Liver (tissue), 3 donors: Measurements from ENCODE around the gene RHOT1.

Source experiments
- GABPA ChIP-seq, 2 donors: IDR thresholded peaks in 1 of 2; conservative IDR thresholded peaks in 1 of 2; 2 replicates each; pipeline ENCODE4 v1.6.1; 2016; ENCODE audit warnings: antibody characterized with exemption in 2 of 2, mild to moderate bottlenecking in 1 of 2, moderate library complexity in 1 of 2
- TAF1 ChIP-seq: conservative IDR thresholded peaks from 2 replicates; pipeline ENCODE4 v1.6.1; 2016; ENCODE audit warnings: antibody characterized with exemption, mild to moderate bottlenecking
- YY1 ChIP-seq: IDR thresholded peaks from 2 replicates; pipeline ENCODE4 v1.6.1; 2016; ENCODE audit warnings: antibody characterized with exemption, mild to moderate bottlenecking
- TF ChIP-seq, protein P1 (sequence below): fragments of 150-350 bp; IDR thresholded peaks from 2 replicates; pipeline ENCODE4 v1.5.1; 2017; ENCODE audit warnings: improper control_type of control experiment, low read depth, low read length; ENCODE audit not compliant: missing input control
- TF ChIP-seq, protein P2 (sequence below): IDR thresholded peaks from 2 replicates; pipeline ENCODE4 v1.6.1; 2016; ENCODE audit warnings: antibody characterized with exemption, mild to moderate bottlenecking
- TF ChIP-seq, protein P3 (sequence below): IDR thresholded peaks from 2 replicates; pipeline ENCODE4 v1.6.1; 2016; ENCODE audit warnings: antibody characterized with exemption
- TF ChIP-seq, protein P4 (sequence below): IDR thresholded peaks from 2 replicates; pipeline ENCODE4 v1.6.1; 2016; ENCODE audit warnings: antibody characterized with exemption
- TF ChIP-seq, protein P5 (sequence below): IDR thresholded peaks from 2 replicates; pipeline ENCODE4 v1.6.1; 2016; ENCODE audit warnings: antibody characterized with exemption
- donor health status: healthy.
- donor health status: healthy.

DNA sequence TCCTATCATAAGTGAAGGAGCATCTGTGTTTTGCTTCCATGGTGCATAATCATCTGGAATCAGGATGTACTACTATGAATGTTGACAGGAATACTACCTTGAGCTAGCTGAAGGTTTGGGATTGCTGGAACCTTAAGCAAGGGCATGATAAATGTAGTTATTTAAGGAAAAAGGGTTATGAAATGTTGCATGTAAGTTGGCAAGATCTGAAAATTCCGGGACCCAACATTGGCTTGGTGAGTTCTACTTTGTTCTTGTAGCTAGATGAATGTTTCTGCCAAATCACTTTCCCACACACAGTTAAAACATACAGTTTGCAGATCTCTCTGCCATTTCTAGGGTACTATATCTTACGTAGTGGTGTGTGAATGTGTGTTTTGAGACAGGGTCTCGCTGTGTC, 13.6 kb downstream of the RHOT1 start:
- TF ChIP-seq YY1: no peak
- TF ChIP-seq, protein P1, sequence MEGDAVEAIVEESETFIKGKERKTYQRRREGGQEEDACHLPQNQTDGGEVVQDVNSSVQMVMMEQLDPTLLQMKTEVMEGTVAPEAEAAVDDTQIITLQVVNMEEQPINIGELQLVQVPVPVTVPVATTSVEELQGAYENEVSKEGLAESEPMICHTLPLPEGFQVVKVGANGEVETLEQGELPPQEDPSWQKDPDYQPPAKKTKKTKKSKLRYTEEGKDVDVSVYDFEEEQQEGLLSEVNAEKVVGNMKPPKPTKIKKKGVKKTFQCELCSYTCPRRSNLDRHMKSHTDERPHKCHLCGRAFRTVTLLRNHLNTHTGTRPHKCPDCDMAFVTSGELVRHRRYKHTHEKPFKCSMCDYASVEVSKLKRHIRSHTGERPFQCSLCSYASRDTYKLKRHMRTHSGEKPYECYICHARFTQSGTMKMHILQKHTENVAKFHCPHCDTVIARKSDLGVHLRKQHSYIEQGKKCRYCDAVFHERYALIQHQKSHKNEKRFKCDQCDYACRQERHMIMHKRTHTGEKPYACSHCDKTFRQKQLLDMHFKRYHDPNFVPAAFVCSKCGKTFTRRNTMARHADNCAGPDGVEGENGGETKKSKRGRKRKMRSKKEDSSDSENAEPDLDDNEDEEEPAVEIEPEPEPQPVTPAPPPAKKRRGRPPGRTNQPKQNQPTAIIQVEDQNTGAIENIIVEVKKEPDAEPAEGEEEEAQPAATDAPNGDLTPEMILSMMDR: no peak
- no peak for TF ChIP-seq GABPA (IDR thresholded peaks at IDR 0.05 in 1 of 2, conservative IDR thresholded peaks at IDR 0.05 in 1 of 2)
- no peak for TF ChIP-seq TAF1
- TF ChIP-seq, protein P2, sequence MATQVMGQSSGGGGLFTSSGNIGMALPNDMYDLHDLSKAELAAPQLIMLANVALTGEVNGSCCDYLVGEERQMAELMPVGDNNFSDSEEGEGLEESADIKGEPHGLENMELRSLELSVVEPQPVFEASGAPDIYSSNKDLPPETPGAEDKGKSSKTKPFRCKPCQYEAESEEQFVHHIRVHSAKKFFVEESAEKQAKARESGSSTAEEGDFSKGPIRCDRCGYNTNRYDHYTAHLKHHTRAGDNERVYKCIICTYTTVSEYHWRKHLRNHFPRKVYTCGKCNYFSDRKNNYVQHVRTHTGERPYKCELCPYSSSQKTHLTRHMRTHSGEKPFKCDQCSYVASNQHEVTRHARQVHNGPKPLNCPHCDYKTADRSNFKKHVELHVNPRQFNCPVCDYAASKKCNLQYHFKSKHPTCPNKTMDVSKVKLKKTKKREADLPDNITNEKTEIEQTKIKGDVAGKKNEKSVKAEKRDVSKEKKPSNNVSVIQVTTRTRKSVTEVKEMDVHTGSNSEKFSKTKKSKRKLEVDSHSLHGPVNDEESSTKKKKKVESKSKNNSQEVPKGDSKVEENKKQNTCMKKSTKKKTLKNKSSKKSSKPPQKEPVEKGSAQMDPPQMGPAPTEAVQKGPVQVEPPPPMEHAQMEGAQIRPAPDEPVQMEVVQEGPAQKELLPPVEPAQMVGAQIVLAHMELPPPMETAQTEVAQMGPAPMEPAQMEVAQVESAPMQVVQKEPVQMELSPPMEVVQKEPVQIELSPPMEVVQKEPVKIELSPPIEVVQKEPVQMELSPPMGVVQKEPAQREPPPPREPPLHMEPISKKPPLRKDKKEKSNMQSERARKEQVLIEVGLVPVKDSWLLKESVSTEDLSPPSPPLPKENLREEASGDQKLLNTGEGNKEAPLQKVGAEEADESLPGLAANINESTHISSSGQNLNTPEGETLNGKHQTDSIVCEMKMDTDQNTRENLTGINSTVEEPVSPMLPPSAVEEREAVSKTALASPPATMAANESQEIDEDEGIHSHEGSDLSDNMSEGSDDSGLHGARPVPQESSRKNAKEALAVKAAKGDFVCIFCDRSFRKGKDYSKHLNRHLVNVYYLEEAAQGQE: no peak
- TF ChIP-seq, protein P3, sequence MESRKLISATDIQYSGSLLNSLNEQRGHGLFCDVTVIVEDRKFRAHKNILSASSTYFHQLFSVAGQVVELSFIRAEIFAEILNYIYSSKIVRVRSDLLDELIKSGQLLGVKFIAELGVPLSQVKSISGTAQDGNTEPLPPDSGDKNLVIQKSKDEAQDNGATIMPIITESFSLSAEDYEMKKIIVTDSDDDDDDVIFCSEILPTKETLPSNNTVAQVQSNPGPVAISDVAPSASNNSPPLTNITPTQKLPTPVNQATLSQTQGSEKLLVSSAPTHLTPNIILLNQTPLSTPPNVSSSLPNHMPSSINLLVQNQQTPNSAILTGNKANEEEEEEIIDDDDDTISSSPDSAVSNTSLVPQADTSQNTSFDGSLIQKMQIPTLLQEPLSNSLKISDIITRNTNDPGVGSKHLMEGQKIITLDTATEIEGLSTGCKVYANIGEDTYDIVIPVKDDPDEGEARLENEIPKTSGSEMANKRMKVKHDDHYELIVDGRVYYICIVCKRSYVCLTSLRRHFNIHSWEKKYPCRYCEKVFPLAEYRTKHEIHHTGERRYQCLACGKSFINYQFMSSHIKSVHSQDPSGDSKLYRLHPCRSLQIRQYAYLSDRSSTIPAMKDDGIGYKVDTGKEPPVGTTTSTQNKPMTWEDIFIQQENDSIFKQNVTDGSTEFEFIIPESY: no peak
- TF ChIP-seq, protein P4, sequence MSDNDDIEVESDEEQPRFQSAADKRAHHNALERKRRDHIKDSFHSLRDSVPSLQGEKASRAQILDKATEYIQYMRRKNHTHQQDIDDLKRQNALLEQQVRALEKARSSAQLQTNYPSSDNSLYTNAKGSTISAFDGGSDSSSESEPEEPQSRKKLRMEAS: no peak
- TF ChIP-seq, protein P5, sequence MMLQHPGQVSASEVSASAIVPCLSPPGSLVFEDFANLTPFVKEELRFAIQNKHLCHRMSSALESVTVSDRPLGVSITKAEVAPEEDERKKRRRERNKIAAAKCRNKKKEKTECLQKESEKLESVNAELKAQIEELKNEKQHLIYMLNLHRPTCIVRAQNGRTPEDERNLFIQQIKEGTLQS: no peak
